Measurements from ENCODE around the gene TOLLIP. TPM values are rescaled to one million over a fixed set of nuclear protein-coding genes. Genes with fewer than 3 reads are reported as not detected.
A peak's percentile ranks its signal among the peaks of the same experiment; 100 is the strongest.
"Not testable (repeated sequence)": the region's sequence is repeated elsewhere in the genome, so short reads cannot be mapped to it uniquely, and the experiment has no call there.

Gene TOLLIP
- total RNA-seq, 2 donors from 2014 or later: 29.5 to 36.1 TPM

DNA sequence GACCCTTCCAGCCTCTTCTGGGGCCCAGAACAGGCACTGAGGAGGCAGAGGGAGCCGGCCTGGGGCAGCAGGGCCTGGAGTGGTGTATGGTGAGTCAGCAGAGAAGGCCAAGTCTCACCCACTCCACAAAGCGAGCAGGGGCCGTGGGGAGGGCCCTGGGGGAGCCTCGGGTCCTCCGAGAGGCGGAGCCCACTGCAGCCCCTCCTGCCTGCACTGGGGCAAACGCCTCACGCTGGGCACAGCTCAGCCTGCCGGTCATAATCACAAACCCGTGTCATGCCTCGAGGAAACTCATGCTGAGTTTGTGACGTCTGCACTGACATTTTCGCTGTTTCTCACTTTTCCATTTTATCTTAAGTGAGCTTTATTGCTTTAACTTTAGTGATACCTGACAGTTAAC lies 38.4 kb downstream of the TOLLIP start:
- Mint-ChIP-seq H3K36me3 (peaks cover 0 to 10% of the 10 kb centered on the region in 2 donors), H3K9me3 (peaks cover 0 to 6% of the 10 kb centered on the region in 2 donors), H3K27ac (no peak overlapping the region)
- DNase-seq (ENCODE audit: low spot score in 2 of 2) (no peak), ATAC-seq (no peak)

DNA sequence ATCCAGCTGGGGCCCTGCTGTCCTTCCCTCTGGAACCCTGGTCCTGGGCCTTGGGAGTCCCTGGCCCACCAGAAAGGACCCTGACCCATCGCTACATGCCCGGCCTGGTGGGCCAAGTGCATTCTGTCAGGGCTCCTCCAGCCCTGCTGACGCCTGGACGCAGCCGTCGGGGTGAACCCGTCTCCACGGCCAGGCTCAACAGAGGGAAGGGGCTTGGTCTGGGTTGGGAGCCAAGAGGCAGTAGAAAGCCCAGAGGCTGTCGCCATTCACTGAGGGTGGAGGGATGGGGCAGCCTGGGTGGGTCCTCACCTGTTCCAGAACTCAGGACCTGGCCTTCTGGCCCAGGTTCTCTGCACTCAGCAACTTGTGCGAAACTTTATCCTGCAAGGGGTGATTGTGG lies 39.0 kb downstream of the TOLLIP start:
- DNase-seq (ENCODE audit: low spot score in 2 of 2): no peak
- Mint-ChIP-seq H3K9me3 (peaks cover 0 to 6% of the 10 kb centered on the region in 2 donors), H3K36me3 (peaks cover 0 to 10% of the 10 kb centered on the region in 2 donors), H3K27ac (no peak overlapping the region)
- ATAC-seq: no peak

DNA sequence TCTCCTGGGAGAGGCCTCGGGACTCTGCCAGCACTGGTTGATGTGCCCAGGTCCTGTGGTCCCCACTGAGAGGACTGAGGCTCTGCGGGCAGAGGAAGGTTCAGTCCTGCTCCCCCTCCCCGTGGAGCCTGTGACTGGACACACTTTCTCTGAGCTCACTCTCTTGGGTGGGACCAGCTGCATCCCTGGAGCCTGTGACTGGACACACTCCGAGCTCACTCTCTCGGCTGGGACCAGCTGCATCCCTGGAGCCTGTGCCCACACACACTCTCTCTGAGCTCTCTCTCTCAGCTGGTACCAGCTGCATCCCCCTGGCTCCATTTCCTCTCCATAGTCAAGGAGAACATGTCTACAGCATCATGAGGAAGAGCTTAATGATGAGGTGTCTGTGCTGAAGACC lies 39.5 kb downstream of the TOLLIP start:
- ATAC-seq: no peak
- no peak for DNase-seq (ENCODE audit: low spot score in 2 of 2)
- H3K27ac Mint-ChIP-seq: peak overlapping the region in 1 of 2 donors; percentile 40
- peaks cover 0 to 11% of the 10 kb centered on the region in 2 donors for H3K9me3 Mint-ChIP-seq
- H3K36me3 Mint-ChIP-seq: peaks cover 0 to 13% of the 10 kb centered on the region in 2 donors

DNA sequence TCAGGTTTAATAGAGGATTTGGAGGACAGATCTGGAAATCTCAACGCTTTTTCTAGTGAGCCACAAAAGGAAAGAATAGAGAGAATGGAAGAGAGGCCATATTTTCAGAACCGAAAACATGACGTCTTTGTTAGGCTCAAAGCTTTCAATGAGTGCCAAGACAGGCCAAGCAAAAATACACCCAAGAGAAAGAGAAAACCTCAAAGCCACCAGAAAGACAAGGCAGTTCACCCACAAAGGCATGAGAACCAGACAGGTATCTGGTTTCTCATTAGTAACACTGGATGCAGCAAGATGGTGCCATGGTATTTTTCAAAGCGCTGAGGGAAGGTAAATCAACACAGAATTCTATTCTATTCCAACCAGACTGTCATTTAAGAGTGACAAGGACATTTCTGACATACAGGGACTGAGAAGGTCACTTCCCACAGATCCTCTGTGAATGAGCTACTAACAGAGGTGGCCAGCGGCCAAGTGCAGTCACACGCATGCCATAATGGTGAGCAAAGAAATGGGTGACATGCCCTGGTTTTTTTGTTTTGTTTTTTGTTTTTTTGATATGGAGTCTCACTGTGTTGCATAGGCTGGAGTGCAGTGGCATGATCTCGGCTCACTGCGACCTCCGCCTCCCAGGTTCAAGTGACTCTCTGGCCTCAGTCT lies 41.9 kb downstream of the TOLLIP start:
- Mint-ChIP-seq H3K36me3 (peaks cover 5 to 21% of the 10 kb centered on the region in 2 donors), H3K9me3 (peaks cover 4 to 18% of the 10 kb centered on the region in 2 donors), H3K27ac (no peak overlapping the region)
- DNase-seq (ENCODE audit: low spot score in 2 of 2) (no peak), ATAC-seq (no peak)

DNA sequence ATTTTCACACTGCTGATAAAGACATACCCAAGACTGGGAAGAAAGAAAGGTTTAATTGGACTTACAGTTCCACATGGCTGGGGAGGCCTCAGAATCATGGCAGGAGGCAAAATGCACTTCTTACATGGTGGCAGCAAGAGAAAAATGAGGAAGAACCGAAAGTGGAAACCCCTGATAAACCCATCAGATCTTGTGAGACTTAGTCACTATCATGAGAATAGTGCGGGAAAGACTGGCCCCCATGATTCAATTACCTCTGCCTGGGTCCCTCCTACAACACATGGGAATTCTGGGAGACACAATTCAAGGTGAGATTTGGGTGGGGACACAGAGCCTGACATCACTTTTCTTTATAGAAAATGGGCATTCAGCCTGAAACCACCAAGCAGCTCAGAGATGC lies 42.5 kb downstream of the TOLLIP start:
- not testable (repeated sequence) for H3K27ac Mint-ChIP-seq; ATAC-seq; DNase-seq (ENCODE audit: low spot score in 2 of 2)
- peaks cover 5 to 21% of the 10 kb centered on the region in 2 donors for H3K36me3 Mint-ChIP-seq
- peaks cover 4 to 18% of the 10 kb centered on the region in 2 donors for H3K9me3 Mint-ChIP-seq

DNA sequence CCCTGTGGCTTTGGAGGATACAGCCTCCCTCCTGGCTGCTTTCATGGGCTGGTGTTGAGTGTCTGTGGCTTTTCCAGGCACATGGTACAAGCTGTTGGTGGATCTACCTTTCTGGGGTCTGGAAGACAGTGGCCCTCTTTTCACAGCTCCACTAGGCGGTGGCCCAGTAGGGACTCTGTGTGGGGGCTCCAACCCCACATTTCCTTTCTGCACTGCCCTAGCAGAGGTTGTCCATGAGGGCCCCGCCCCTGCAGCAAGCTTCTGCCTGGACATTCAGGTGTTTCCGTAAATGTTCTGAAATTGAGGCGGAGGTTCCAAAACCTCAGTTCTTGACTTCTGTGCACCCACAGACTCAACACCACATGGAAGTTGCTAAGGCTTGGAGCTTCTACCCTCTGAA lies 44.0 kb downstream of the TOLLIP start:
- not testable (repeated sequence) for DNase-seq (ENCODE audit: low spot score in 2 of 2); ATAC-seq; H3K27ac Mint-ChIP-seq
- H3K36me3 Mint-ChIP-seq: peaks cover 5 to 21% of the 10 kb centered on the region in 2 donors
- H3K9me3 Mint-ChIP-seq: peaks cover 4 to 18% of the 10 kb centered on the region in 2 donors

DNA sequence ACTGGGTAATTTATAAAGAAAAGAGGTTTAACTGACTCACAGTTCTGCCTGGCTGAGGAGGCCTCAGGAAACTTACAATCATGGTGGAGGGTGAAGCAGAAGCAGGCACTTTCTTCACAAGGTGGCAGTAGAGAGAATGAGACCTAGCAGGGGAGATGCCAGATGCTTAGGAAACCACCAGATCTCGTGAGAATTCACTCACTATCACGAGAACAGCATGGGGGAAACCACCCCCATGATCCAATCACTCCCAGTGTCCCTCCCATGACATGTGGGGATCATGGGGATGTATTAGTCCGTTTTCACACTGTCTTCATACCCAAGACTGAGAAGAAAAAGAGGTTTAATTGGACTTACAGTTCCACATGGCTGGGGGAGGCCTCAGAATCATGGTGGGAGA lies 45.0 kb downstream of the TOLLIP start:
- Mint-ChIP-seq H3K9me3 (peaks cover 4 to 18% of the 10 kb centered on the region in 2 donors), H3K36me3 (peaks cover 5 to 21% of the 10 kb centered on the region in 2 donors), H3K27ac (peak overlapping the region; percentile 60 to 72)
- DNase-seq (ENCODE audit: low spot score in 2 of 2) (peak in 1 of 2 donors; percentile 40), ATAC-seq (peak in 1 of 2 donors; percentile 53)

DNA sequence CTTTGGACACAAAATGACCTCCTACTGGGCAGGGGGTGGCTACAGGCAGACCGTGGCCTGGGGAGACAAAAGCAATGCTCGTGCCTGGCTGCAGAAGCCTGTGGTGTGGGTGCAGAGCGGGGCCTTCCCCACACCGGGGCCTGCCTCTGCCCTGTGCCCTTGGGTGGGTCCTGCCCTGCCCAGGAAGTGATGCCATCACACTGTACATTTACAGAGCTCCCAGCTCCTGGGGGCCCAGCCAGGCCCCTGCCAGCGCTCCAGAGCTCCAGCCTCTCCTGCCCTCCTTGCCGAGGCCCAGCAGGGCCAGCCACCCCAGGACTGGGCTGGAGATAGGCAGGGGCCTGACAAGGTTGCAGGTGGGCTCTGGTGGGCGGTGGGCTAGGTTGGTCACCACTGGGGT lies 46.4 kb downstream of the TOLLIP start:
- Mint-ChIP-seq H3K27ac (peak overlapping the region in 1 of 2 donors; percentile 94), H3K9me3 (peaks cover 4 to 18% of the 10 kb centered on the region in 2 donors), H3K36me3 (peaks cover 5 to 21% of the 10 kb centered on the region in 2 donors)
- ATAC-seq (peak; percentile 29 to 45), DNase-seq (ENCODE audit: low spot score in 2 of 2) (peak in 1 of 2 donors; percentile 10)

DNA sequence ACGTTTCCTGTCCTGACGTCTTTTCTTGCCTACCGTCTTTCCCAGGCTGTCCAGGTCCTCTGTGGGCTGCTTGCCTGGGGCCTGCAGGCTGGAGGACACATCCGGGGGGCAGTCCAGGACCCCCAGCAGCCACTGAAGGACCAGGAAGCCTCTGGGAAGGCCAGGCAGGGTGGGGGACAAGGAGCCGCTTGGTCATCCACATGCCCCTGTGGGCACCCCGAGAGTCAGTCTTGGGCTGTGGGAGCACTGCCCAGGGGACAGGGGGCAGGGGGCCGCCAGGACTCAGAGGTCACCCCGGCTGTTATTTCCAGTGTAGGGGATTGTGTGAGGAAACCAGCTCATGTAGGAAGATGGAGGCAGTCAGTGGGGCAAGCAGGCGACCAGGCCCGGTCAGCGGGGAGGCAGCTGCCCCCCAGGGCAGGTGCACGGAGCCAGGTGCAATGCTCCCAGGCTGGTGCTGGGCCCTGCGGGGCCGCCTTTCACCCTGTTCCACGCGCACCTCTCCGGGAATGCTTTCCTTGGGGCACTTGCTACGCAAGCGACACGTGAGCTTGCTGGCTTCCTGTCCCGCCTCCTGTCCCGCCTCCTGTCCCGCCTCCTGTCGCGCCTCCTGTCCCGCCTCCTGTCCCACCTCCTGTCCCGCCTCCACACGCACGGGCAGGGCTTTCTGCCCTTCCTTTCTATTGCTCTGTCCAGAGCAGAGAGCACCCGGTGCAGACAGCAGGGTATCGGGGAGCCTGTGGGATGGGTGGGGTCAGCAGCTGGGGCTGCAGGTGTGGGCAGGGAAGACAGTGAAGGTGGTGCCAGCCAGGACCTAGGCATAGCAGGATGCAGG lies 47.0 kb downstream of the TOLLIP start:
- H3K9me3 Mint-ChIP-seq: peaks cover 4 to 18% of the 10 kb centered on the region in 2 donors
- peak; percentile 90 to 92 for ATAC-seq

DNA sequence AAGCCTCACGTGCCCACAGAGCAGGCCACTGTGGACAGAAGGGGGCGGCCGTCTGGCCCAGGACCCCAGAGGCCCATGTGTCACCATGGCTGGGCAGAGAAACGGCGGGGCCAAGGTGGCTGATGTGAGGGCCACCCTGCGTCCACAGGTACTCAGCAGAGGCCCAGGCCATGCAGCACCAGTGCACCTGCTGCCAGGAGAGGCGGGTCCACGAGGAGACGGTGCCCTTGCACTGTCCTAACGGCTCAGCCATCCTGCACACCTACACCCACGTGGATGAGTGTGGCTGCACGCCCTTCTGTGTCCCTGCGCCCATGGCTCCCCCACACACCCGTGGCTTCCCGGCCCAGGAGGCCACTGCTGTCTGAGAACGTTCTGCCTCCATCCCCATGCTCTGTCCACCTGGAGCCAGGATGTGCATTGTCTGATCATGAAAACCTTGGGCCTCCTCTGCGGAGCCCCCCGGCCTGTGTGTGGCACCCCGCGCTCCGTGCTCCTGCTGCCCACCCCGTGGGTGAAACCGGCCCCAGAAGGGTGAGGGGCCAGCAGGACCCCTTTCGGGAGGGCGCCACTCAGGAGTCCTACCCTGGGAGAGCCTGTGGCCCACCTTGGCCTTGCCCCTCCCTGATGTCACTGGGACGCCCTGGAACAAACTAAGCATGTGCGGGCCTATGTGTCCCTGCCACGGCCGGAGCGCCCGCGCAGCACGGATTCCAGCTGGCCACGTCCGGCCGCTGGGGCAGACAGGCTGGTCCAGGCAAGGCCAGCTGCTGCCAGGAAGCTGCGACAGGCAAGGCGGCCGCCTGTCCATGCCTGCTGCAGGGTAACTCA lies 48.0 kb downstream of the TOLLIP start:
- ATAC-seq (no peak), DNase-seq (ENCODE audit: low spot score in 2 of 2) (no peak)
- Mint-ChIP-seq H3K36me3 (peaks cover 5 to 15% of the 10 kb centered on the region in 2 donors), H3K9me3 (peaks cover 4 to 13% of the 10 kb centered on the region in 2 donors), H3K27ac (peak overlapping the region in 1 of 2 donors; percentile 94)

More for the DNA sequence above, 47.0 kb downstream of the TOLLIP start:
- peaks cover 5 to 21% of the 10 kb centered on the region in 2 donors for H3K36me3 Mint-ChIP-seq
- DNase-seq (ENCODE audit: low spot score in 2 of 2): peak; percentile 86 to 87
- peak overlapping the region; percentile 77 to 94 for H3K27ac Mint-ChIP-seq

DNA sequence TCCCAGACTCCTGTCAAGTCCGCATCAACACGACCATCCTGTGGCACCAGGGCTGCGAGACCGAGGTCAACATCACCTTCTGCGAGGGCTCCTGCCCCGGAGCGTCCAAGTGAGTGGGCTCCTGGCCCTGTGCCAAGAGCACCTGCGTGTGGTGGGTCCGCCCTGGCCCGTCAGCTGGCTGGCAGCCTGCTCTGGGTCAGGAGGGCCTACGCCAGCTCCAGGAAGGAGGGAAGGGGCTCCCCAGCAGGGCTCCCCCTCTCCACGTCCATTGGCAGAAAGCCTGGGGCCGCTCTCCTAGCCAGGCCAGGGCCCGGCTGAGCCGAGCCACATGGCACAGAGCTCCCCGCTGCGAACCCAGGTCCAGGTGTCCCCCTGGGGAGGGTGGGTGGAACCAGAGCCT lies 48.8 kb downstream of the TOLLIP start:
- ATAC-seq (no peak), DNase-seq (ENCODE audit: low spot score in 2 of 2) (no peak)
- H3K36me3 Mint-ChIP-seq: peaks cover 5 to 11% of the 10 kb centered on the region in 2 donors
- no peak overlapping the region for H3K27ac Mint-ChIP-seq
- H3K9me3 Mint-ChIP-seq: peaks cover 4 to 12% of the 10 kb centered on the region in 2 donors

DNA sequence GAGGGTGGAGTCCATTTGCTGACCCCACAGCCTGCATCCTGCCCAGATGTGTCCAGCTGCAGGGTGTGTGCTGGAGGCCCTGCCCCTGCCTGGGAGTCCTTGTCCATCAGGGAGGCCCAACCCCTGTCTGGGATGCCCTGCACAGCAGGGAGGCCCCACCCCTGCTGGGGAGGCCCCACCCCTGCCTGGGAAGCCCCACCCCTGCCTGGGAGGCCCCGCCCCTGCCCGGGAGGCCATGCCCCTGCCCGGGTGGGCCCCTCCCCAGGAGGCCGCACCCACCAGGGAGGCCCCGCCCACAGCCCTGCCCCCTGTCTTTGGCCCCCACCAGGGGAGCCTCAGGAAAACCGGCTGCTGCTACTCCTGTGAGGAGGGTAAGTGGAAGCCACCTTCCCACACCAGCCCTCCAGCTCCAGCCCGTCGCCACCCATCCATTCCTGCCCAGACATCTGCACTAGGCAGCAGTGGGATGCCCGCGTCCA lies 49.4 kb downstream of the TOLLIP start:
- peaks cover 5 to 9% of the 10 kb centered on the region in 2 donors for H3K36me3 Mint-ChIP-seq
- peaks cover 4 to 8% of the 10 kb centered on the region in 2 donors for H3K9me3 Mint-ChIP-seq
- H3K27ac Mint-ChIP-seq: no peak overlapping the region
- DNase-seq (ENCODE audit: low spot score in 2 of 2): peak in 1 of 2 donors; percentile 58
- ATAC-seq: peak in 1 of 2 donors; percentile 64

DNA sequence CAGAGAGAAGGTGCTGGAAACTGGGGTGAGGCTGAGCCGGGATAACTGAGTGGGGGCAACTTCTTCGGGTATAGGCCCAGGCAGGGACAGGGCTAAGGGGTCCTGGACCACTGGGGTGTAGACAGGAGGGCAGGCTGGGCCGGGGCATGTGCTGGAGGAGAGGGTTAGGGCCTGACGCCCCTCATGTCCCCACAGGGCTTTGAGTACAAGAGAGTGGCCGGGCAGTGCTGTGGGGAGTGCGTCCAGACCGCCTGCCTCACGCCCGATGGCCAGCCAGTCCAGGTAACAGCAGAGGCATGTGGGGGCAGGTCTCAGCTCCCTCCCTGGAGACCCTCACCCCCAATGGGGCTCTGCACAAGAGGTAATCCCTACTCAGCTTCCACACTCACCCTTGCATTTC lies 49.9 kb downstream of the TOLLIP start:
- Mint-ChIP-seq H3K27ac (peak overlapping the region in 1 of 2 donors; percentile 7), H3K36me3 (peaks cover 3 to 4% of the 10 kb centered on the region in 2 donors), H3K9me3 (peaks cover 2 to 3% of the 10 kb centered on the region in 2 donors)
- no peak for DNase-seq (ENCODE audit: low spot score in 2 of 2)
- no peak for ATAC-seq

DNA sequence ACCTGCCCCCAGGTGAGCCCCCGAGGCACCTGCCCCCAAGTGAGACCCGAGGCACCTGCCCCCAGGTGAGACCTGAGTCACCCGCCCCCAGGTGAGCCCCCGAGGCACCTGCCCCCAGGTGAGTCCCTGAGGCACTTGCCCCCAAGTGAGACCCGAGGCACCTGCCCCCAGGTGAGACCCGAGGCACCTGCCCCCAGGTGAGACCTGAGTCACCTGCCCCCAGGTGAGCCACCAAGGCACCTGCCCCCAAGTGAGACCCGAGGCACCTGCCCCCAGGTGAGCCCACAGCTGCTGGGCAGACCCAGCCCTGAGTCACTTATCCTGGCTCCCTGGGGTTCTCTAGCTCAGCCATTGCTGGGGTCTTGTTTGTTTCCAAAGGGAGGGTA lies 50.4 kb downstream of the TOLLIP start:
- no peaks in the 10 kb centered on the region for H3K36me3 Mint-ChIP-seq
- DNase-seq (ENCODE audit: low spot score in 2 of 2) (no peak), ATAC-seq (no peak)
- no peaks in the 10 kb centered on the region for H3K9me3 Mint-ChIP-seq
- peak overlapping the region in 1 of 2 donors; percentile 7 for H3K27ac Mint-ChIP-seq

DNA sequence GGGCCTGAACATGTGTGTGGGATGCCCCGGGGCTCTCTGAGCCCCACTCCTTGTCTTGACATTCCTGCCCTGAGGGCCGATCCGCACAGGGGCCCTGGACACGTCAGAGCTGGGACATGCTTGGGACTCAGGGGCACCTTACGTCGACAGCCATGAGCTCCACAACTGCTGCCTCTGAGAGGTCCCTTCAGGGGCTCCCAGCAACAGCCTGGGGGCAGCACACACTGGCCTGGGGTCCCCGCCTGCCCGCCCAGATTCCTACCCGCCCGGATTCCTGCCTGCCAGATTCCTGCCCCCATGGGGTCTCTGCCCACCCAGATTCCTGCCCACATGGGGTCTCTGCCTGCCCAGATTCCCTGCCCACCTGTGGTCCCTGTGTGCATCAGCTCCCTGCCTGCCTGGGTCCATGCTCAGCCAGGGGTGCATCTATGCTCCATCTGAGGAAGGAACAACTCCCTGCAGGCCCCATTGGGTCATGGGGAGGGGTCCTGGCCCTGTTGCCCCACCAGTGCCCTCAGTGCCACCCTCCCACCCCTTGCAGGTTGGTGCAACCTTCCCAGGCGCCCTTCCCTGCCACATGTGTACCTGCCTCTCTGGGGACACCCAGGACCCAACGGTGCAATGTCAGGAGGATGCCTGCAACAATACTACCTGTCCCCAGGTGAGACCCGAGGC lies 50.9 kb downstream of the TOLLIP start:
- DNase-seq (ENCODE audit: low spot score in 2 of 2) (no peak), ATAC-seq (no peak)
- Mint-ChIP-seq H3K9me3 (no peaks in the 10 kb centered on the region), H3K36me3 (no peaks in the 10 kb centered on the region), H3K27ac (no peak overlapping the region)

DNA sequence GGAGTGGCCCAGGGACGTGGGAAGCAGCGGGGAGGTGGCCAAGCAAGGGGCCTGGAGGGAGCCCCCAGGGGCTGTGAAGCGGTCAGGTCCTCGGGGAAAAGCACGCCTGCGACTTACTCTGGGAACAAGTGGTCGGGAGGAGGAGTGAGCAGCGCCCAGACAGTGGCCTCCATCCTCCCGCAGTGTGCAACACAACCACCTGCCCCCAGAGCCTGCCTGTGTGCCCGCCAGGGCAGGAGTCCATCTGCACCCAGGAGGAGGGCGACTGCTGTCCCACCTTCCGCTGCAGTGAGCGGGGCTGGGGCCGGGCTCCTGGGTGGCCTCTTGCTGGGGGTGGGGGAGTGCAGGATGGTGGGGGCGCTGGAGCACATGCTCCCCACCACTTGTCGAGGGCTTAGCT lies 51.5 kb downstream of the TOLLIP start:
- DNase-seq (ENCODE audit: low spot score in 2 of 2) (no peak), ATAC-seq (no peak)
- no peaks in the 10 kb centered on the region for H3K36me3 Mint-ChIP-seq
- H3K27ac Mint-ChIP-seq: no peak overlapping the region
- H3K9me3 Mint-ChIP-seq: no peaks in the 10 kb centered on the region
